Kidney capillary endothelial cell (primary cell): ENCODE data around the gene WDR90.

Source experiments
- DNase-seq: peaks from one replicate; pipeline ENCODE4 v3.0.0-alpha.2; 2018; ENCODE audit warnings: low spot score

Gene WDR90

DNA sequence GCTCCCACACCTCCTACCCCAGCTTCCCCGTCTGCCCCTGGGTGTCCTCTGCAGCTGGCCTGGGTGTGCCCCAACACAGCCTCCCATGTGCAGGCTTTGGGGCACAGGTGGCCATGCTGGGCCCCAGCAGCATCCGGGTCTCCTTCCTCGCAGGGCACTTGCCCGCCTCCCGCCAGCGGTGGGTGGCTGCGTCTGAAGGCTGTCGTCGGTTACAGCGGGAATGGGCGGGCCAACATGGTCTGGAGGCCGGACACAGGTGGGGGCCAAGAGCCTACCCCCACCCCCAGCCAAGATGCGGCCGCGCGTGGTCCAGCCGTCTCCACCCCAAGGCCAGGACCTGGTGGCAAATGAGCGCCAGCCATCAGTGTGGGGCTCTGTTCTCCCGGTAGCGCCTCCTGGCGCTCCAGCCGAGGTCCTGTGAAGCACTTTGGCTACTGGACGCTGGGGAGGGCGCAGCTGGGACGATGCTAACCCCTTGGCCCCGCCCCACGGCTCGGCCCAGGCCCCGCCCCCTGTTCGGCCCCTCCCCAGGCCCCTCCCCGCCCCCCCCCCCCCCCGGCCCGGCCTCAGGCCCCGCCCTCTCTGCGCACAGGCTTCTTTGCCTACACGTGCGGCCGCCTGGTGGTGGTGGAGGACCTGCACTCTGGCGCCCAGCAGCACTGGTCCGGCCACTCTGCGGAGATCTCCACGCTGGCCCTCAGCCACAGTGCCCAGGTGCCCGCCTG lies 11.5 kb downstream of the WDR90 start:
- DNase-seq = peak; percentile 91

DNA sequence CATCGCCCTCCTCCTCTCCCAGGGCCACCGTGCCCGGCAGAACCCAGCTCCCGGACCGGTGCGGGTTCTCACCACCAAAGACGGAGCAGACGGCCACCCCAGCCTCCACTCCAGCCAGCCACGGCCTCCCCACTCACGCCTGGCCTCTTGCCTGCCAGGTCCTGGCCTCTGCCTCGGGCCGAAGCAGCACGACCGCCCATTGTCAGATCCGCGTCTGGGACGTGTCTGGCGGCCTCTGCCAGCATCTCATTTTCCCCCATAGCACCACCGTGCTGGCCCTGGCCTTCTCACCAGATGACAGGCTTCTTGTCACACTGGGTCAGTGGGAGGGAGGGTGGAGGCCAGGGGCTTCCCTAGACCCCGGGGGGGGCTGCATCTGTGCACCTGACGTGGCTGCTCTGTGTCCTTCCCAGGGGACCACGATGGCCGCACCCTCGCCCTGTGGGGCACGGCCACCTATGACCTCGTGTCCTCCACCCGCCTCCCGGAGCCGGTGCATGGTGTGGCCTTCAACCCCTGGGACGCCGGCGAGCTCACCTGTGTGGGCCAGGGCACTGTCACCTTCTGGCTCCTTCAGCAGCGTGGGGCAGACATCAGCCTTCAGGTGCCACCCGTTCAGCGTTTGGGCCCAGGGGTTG lies 12.1 kb downstream of the WDR90 start:
- no peak for DNase-seq

DNA sequence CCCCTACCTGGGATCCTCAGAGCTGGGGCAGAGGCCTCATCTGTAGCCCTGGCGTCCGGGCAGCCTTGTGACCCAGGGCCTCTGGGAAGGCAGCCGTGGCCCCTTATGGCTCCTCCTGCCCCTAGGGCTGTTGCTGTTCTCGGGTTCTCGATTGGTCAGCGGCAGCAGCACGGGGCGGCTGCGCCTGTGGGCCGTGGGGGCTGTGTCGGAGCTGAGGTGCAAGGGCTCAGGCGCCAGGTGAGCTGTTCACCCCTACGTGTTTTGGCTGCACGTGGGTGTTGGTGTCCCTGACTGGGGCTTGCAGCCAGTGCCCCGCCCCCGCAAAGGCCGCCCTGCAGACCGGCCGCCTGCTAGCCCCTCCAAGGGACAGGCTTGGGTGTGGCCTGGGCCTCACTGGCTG lies 12.9 kb downstream of the WDR90 start:
- DNase-seq = no peak

GRCh38 chr16:662597-662996 lies 13.4 kb downstream of the WDR90 start:
- no peak for DNase-seq

- no peak for DNase-seq
Observed at GRCh38 chr16:666572-666971, 17.4 kb downstream of the WDR90 start.

DNA sequence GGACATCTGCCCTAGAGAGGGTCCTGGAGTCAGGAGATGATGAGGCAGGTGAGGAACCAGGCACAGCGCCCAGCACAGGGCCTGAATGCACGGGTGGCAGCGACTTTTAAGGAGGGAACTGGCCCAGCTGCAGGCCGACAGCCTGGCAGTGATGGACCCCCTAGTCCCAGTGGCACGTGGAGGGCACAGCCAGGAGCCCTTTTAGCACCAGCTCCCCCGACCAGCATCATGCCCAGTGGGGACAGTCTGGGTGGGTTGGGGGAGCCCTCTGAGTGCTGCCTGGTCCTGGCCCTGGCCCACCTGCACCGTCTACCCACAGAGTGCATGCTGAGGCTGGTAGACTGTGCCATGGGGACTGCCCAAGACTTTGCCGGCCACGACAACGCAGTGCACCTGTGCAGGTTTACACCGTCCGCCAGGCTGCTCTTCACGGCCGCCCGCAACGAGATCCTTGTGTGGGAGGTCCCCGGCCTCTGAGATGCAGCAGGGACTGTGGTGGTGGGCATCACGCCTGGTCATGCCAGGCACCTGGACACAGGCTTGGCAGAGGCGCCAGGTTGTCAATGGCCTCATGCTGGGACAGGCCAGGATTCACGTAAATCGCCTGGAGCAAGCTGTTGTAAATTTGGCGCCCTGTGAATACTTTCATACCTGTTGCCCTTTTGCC lies 18.1 kb downstream of the WDR90 start:
- DNase-seq = no peak

GRCh38 chr16:667780-668518 lies 18.8 kb downstream of the WDR90 start, which contains the start of gene RHOT2:
RHOT2 (plus strand) TSS chr16:668132; CDS start chr16:668200, 68 bp downstream.
- DNase-seq = peak; percentile 82

GRCh38 chr16:668519-669171 lies 19.5 kb downstream of the WDR90 start:
- DNase-seq = no peak

DNA sequence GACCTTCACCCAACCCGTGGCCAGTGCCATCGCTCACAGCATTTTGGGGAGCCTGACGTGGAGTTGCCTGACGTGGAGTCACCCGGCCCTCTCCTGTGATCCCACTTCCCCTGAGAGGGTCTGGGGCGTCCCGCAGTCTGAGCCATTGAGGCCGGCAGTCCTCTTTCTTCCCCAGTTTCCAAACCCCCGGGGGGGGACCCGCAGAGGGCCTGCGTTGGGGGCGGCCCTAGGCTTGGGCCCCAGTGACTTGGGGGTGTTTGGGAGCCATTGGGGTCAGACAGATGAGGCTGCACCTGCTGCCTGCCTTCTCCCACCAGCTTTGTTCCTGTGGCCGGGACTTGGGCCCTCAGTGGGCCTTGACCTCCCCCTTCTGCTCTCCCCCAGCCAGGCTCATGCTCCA lies 20.5 kb downstream of the WDR90 start:
- no peak for DNase-seq

DNA sequence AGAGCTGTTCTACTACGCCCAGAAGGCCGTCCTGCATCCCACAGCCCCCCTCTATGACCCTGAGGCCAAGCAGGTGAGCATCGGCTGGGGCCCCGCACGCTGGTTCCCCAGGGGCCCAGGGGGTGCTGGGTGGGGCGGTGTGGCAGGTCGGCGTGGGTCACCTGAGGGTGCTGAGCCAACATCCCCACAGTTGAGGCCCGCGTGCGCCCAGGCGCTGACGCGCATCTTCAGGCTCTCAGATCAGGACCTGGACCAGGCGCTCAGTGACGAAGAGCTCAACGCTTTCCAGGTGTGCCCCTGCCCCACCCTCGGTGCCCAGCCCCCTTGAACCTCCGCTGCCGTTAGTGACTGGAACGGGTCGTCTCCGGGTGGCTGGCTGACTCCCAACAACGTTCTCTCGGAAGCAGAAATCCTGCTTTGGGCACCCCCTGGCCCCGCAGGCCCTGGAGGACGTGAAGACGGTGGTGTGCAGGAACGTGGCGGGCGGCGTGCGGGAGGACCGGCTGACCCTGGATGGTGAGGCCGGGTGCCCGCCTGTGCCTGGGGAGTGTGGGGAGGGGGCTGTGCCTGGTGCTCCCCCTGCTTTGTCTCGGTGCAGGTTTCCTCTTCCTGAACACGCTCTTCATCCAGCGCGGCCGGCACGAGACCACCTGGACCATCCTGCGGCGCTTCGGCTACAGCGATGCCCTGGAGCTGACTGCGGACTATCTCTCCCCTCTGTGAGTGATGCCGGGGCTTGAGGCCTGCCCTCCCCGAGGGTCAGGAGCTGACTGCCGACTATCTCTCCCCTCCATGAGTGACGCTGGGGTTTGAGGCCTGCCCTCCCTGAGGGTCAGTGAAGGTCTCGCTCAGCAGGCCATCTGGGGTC lies 21.6 kb downstream of the WDR90 start:
- no peak for DNase-seq

DNA sequence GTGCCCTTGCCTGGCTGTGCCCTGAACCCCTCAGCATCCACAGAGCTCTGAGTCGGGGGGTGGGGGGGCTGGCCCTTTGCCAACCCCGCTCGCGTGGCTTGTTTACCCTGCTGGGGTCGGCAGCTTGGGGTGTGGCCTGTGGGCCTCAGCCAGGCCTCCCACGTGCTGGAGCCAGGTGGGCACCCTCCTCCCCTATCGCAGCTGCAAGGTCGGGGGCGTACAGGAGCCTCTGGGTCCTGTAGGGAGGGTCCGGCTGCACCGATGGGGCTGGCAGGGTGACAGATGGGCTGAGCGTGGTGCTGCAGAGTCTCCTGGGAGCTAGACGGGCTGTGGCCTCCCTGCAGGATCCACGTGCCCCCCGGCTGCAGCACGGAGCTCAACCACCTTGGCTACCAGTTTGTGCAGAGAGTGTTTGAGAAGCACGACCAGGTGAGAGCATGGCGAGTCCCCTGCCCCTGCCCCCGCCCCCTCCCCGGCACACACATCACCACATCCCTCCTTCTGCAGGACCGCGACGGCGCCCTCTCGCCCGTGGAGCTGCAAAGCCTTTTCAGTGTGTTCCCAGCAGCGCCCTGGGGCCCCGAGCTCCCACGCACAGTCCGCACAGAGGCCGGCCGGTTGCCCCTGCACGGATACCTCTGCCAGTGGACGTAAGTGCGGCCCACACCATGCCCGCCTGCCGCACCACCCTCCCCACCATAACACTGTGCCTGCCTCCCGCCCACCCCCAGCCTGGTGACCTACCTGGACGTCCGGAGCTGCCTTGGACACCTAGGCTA lies 22.4 kb downstream of the WDR90 start:
- DNase-seq = no peak

DNA sequence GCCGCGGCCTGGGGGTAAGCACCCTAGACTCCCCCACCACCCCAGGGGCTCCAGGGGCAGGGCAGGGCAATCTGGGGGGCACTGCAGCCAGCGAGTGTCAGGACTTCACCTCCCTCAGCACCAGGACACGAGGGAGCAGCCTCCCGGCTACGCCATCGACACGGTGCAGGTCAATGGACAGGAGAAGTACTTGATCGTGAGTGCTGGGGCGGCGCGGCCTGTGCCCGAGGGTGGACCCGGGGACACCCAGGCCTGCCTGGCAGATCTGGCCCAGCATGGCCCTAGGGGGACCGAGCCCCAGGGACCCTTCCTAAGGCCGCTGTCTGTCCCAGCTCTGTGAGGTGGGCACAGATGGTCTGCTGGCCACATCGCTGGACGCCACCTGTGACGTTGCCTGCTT lies 23.2 kb downstream of the WDR90 start:
- DNase-seq = no peak

DNA sequence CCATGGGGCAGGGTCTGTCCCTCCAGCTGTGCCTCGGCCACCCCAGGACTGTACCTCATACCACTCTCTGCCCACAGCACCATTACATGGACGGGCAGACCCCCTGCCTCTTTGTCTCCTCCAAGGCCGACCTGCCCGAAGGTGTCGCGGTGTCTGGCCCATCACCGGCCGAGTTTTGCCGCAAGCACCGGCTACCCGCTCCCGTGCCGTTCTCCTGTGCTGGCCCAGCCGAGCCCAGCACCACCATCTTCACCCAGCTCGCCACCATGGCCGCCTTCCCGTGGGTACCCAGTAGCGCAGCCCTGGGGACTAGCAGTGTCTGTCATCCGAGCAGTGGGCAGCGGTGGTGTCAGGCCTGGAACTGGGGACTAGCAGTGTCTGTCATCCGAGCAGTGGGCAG lies 23.7 kb downstream of the WDR90 start:
- DNase-seq = no peak

- no peak for DNase-seq
Observed at GRCh38 chr16:673399-673991, 24.3 kb downstream of the WDR90 start.

DNA sequence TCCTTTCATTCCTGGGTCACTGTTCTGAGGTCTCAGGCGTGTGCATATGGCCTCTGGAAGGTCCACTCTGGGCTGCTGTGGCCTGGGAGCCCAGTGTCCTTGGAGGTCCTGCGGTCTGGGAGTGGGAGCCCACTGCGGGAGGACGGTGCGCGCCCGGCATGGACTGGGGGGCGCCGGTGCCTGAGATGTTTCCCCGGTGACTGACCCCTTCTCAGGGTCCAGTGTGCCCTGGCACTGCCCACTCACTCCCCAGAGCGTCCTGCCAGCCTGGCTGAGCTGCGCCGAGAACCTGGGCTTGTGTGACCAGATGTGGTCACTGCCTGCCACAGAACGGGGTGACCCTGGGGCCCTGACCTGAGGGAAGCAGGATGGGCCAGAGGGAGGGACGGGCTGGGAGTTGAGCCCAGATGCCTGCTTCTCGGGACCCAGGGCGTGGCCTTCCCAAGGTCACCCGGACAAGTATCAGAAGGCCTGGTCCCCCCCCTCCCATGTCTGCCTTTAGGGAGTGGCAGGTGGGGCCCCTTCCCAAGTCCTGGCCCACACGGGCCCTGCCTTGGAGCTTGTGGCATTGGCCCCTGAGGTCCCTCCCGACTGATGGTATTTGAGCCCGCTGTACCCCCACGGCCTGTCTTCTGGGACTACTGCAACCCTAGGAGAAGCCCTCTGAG lies 25.2 kb downstream of the WDR90 start:
- no peak for DNase-seq

DNA sequence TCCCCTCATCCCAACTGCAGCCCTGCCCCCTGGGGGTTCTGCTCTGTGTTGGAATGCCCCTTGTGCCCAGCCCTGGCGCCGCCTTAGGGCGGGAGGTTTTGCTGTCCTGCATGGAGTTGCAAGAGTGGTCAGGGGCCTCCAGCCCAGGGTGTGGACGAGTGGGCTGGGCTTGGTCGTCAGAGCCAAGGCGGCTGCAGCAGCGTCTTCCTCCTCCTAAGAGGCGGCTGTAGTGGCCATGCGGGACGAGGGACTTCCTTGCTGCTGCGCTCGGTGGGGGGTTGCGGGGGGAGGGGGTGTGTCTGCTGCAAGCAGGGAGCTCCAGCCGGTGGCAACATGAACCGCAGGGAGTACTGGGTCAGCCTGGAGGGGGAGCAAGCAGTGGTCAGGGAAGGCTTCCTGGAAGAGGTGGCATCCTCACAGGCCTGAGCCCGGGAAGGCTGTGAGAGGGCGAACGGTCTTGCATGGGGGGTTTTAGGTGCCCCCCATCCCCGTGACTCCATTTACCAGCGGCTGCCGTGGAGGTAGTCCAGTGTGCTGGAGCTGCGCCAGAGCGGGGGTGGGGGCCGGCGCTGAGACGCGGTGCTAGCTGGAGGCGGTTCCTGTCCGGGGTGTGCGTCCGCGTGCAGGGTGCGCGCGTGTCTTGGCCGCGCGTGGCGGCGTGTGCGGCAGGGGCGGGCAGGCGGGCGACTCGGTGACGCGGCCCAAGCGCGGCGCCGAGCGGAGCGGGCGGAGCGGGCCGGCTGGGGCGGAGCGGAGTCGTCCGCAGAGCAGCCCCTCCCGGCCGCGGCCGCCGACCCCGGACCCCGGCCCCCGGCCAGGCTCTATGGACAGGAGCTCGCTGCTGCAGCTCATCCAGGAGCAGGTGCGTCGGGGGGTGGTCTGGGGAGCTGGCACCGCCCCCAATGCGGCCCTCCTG lies 26.1 kb downstream of the WDR90 start, which contains the start of gene RHBDL1:
Gene RHBDL1 (plus strand): TSS at position 704 of the 916 bp plus-strand sequence. CDS start 120 bp downstream, at position 824.
- DNase-seq = no peak

DNA sequence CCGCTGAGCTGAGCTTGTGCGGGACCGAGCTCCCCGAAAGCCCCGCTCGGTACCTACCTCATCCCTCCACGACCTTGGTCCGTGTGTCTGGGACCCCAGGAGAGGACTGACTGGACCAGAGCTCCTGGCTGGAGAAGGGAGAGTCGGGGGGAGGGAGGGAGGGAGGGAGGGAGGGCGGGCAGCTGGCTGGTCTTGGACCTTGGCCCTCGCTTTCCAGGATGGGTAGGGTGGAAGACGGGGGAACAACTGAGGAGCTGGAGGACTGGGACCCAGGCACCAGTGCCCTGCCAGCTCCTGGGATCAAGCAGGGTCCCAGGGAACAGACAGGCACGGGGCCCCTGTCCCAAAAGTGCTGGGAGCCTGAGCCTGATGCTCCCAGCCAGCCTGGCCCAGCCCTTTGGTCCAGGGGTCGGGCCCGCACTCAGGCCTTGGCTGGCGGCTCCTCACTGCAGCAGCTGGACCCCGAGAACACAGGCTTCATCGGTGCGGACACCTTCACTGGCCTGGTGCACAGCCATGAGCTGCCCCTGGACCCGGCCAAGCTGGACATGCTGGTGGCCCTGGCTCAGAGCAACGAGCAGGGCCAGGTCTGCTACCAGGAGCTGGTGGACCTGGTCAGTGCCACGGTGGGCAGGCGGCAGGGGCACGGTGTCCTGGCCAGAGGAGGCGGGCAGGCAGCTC lies 26.9 kb downstream of the WDR90 start:
- DNase-seq = no peak

GRCh38 chr16:676565-676902 lies 27.4 kb downstream of the WDR90 start:
- DNase-seq = no peak
